GM12878 (cell line): ENCODE results near the gene DTNA.

Source experiments
- EP300 ChIP-seq, 2 experiments: fragments of 150-350 bp in 1 of 2; IDR thresholded peaks; 2 replicates each; pipeline ENCODE4 v1.6.1; 2011 to 2012; ENCODE audit warnings: low read depth in 2 of 2, low read length in 2 of 2, borderline replicate concordance in 1 of 2, improper control_type of control experiment in 1 of 2, inconsistent platforms in 1 of 2; ENCODE audit not compliant: control insufficient read depth in 1 of 2
- EZH2 ChIP-seq: IDR thresholded peaks from 2 replicates; pipeline ENCODE4 v1.6.1; 2012; ENCODE audit warnings: low read depth, mild to moderate bottlenecking, control low read depth, inconsistent platforms, low read length, borderline replicate concordance; ENCODE audit not compliant: control insufficient read depth
- TARDBP ChIP-seq: IDR thresholded peaks from 2 replicates; pipeline ENCODE4 v1.6.1; 2016; ENCODE audit warnings: borderline replicate concordance
- ZBED1 ChIP-seq: IDR thresholded peaks from 2 replicates; pipeline ENCODE4 v1.6.1; 2016; ENCODE audit warnings: borderline replicate concordance
- ZZZ3 ChIP-seq: IDR thresholded peaks from 2 replicates; pipeline ENCODE4 v1.6.1; 2011; ENCODE audit warnings: low read depth; ENCODE audit not compliant: control insufficient read depth, insufficient read length
- TF ChIP-seq, protein P1 (sequence below), 3 experiments: IDR thresholded peaks in 2 of 3; conservative IDR thresholded peaks in 1 of 3; 2 replicates each; pipeline ENCODE4 v1.5.1; 2011; ENCODE audit warnings: low read depth in 3 of 3, low read length in 3 of 3, mild to moderate bottlenecking in 3 of 3, control low read depth in 2 of 3, moderate library complexity in 2 of 3, inconsistent platforms in 1 of 3, mixed read lengths in 1 of 3; ENCODE audit not compliant: control insufficient read depth in 2 of 3, insufficient read depth in 1 of 3; ENCODE audit errors: extremely low read depth in 1 of 3

DNA sequence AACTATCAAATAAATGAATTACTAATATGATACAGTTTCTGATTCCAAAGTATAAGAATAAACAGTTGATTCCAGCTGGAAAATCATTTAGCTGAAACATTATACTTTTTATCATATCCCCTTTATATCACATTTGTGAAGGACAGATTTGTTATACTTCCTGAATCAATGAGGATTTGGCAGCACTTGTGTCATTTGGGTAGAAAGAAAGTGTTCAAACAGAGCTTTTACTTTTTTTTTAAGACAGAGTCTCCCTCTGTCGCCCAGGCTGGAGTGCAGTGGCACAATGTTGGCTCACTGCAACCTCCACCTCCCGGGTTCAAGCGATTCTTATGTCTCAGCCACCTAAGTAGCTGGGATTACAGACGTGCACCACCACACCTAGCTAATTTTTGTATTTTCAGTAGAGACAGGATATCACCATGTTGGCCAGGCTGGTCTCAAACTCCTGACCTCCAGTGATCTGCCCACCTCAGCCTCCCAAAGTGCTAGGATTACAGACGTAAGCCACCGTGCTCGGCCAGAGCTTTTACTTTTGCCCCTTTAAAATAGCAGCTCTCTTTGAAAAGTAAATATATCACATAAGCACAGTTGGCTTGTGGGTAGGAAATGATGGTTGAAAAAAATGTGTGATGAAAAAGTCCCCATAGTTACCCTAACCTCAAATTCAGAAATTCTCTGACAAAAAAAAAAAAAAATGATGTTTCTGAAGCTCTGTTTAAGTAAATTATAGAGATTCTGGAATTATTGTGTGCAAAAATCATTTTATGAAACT is 95.2 kb downstream of the DTNA start:
- TF ChIP-seq, protein P1, sequence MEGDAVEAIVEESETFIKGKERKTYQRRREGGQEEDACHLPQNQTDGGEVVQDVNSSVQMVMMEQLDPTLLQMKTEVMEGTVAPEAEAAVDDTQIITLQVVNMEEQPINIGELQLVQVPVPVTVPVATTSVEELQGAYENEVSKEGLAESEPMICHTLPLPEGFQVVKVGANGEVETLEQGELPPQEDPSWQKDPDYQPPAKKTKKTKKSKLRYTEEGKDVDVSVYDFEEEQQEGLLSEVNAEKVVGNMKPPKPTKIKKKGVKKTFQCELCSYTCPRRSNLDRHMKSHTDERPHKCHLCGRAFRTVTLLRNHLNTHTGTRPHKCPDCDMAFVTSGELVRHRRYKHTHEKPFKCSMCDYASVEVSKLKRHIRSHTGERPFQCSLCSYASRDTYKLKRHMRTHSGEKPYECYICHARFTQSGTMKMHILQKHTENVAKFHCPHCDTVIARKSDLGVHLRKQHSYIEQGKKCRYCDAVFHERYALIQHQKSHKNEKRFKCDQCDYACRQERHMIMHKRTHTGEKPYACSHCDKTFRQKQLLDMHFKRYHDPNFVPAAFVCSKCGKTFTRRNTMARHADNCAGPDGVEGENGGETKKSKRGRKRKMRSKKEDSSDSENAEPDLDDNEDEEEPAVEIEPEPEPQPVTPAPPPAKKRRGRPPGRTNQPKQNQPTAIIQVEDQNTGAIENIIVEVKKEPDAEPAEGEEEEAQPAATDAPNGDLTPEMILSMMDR (IDR thresholded peaks at IDR 0.05 in 2 of 3, conservative IDR thresholded peaks at IDR 0.05 in 1 of 3; ENCODE audit: control insufficient read depth in 2 of 3, extremely low read depth in 1 of 3, insufficient read depth in 1 of 3, low read depth in 3 of 3, low read length in 3 of 3): no peak
- no peak for TF ChIP-seq EP300 (IDR thresholded peaks at IDR 0.05; ENCODE audit: borderline replicate concordance in 1 of 2, control insufficient read depth in 1 of 2, low read depth in 2 of 2, low read length in 2 of 2)
- TF ChIP-seq ZZZ3: no peak
- TF ChIP-seq ZBED1: no peak
- no peak for TF ChIP-seq EZH2
- TF ChIP-seq TARDBP: no peak
